HCT116 (cell line): ENCODE measurements around the gene PLD1. TPM values are rescaled to one million over a fixed set of nuclear protein-coding genes. Genes with fewer than 3 reads are reported as not detected.

Experiments
- ATAC-seq: fragments of 200-7000 bp; cut with Tn5 transposase; 2 replicates; pipeline ENCODE4 v1.9.1; 2020; ENCODE audit warnings: mild to moderate bottlenecking, moderate library complexity
- BruUV-seq: library from RNA; stranded (reverse); fragments of 400-500 nt; replicated peaks from 2 replicates; lab custom pipeline; 2021; lab: Mats Ljungman, UMichigan
- CTCF ChIA-PET: fragments of 300-600 bp; sonication (Branson Sonifier 250); formaldehyde crosslinking; loops from one replicate; lab custom pipeline; 2021; ENCODE audit warnings: antibody characterized with exemption; lab: Charles Lee
- POLR2A ChIA-PET: fragments of 300-600, 350-600 bp; sonication (Branson Sonifier 250); formaldehyde crosslinking; loops from one replicate; lab custom pipeline; 2021; ENCODE audit warnings: antibody characterized with exemption; lab: Charles Lee
- RAD21 ChIA-PET, 2 experiments: fragments of 300-600 bp; sonication (Branson Sonifier 250); formaldehyde crosslinking; loops; one replicate each; lab custom pipeline; 2023; ENCODE audit warnings: low total read pairs in 2 of 2; ENCODE audit not compliant: uncharacterized antibody in 2 of 2, unreplicated experiment in 2 of 2, low non-redundant PET in 1 of 2; lab: Charles Lee
- DNase-seq: peaks from one replicate; pipeline ENCODE4 v3.0.0-alpha.2; 2010; ENCODE audit warnings: low read depth, low spot score
- H2AFZ ChIP-seq: fragments of 200-600 bp; shearing (Covaris generic), sonication (generic); 2 replicates; pipeline ENCODE4 v1.6.1; 2017; ENCODE audit warnings: low read depth, mixed run types, mixed read lengths, antibody characterized with exemption, low read length; ENCODE audit not compliant: poor library complexity, severe bottlenecking
- H3K27ac ChIP-seq: 2 replicates; pipeline ENCODE4 v1.5.1; 2012; ENCODE audit warnings: low read depth, low read length
- H3K27me3 ChIP-seq: fragments of 200-600 bp; sonication (generic); 2 replicates; pipeline ENCODE4 v1.6.1; 2016; ENCODE audit warnings: mixed run types, low read length, mixed read lengths; ENCODE audit not compliant: insufficient read depth
- H3K36me3 ChIP-seq, 2 experiments: fragments of 200-500 bp in 1 of 2; fragments of 200-600 bp in 1 of 2; sonication (Bioruptor generic) in 1 of 2; sonication (generic) in 1 of 2; 2 replicates each; pipeline versions ENCODE4 v1.5.1 to v1.6.1; 2014 to 2016; ENCODE audit warnings: low read length in 2 of 2, inconsistent platforms in 1 of 2, mixed read lengths in 1 of 2, mixed run types in 1 of 2; ENCODE audit not compliant: insufficient read depth in 2 of 2, control insufficient read depth in 1 of 2
- H3K4me1 ChIP-seq, 2 experiments: fragments of 200-600 bp in 1 of 2; sonication (generic) in 1 of 2; 2 replicates each; pipeline versions ENCODE4 v1.5.1 to v1.6.1; 2012 to 2017; ENCODE audit warnings: low read length in 2 of 2, inconsistent platforms in 1 of 2, mild to moderate bottlenecking in 1 of 2, mixed read lengths in 1 of 2, mixed run types in 1 of 2, moderate library complexity in 1 of 2; ENCODE audit not compliant: insufficient read depth in 2 of 2, control insufficient read depth in 1 of 2
- H3K4me2 ChIP-seq: fragments of 200-600 bp; sonication (generic); 2 replicates; pipeline ENCODE4 v1.6.1; 2017; ENCODE audit warnings: mixed run types, low read length, mixed read lengths
- H3K4me3 ChIP-seq, 2 experiments: fragments of 200-600 bp in 1 of 2; sonication (generic) in 1 of 2; replicated peaks in 1 of 2; 2 replicates each; pipeline ENCODE4 v1.5.1; 2011 to 2016; ENCODE audit warnings: low read length in 2 of 2, control low read depth in 1 of 2, low read depth in 1 of 2, mild to moderate bottlenecking in 1 of 2, mixed read lengths in 1 of 2, mixed run types in 1 of 2
- H3K79me2 ChIP-seq: fragments of 200-600 bp; sonication (generic); 2 replicates; pipeline ENCODE4 v1.6.1; 2017; ENCODE audit warnings: mild to moderate bottlenecking, mixed run types, low read length, moderate library complexity, mixed read lengths; ENCODE audit not compliant: insufficient read depth
- H3K9ac ChIP-seq: fragments of 200-600 bp; sonication (generic); 2 replicates; pipeline ENCODE4 v1.6.1; 2016; ENCODE audit warnings: low read length, mixed read lengths
- H3K9me2 ChIP-seq: fragments of 200-600 bp; sonication (generic), shearing (Covaris generic); 2 replicates; pipeline ENCODE4 v1.6.1; 2017; ENCODE audit warnings: mixed run types, mild to moderate bottlenecking, moderate library complexity; ENCODE audit not compliant: insufficient read depth
- H3K9me3 ChIP-seq, 2 experiments: fragments of 200-500 bp in 1 of 2; fragments of 200-600 bp in 1 of 2; sonication (Bioruptor generic) in 1 of 2; sonication (generic) in 1 of 2; 2 replicates each; pipeline ENCODE4 v1.6.1; 2014 to 2017; ENCODE audit warnings: low read length in 2 of 2, mixed read lengths in 2 of 2, inconsistent platforms in 1 of 2, low read depth in 1 of 2, mild to moderate bottlenecking in 1 of 2, mixed run types in 1 of 2, moderate library complexity in 1 of 2; ENCODE audit not compliant: control insufficient read depth in 1 of 2, insufficient read depth in 1 of 2
- H4K20me1 ChIP-seq: fragments of 200-600 bp; sonication (generic), shearing (Covaris generic); 2 replicates; pipeline ENCODE4 v1.6.1; 2017; ENCODE audit warnings: mixed run types, mild to moderate bottlenecking, moderate library complexity; ENCODE audit not compliant: insufficient read depth
- CBX3 ChIP-seq: IDR thresholded peaks from 2 replicates; pipeline ENCODE4 v1.6.1; 2012; ENCODE audit warnings: low read depth
- CEBPB ChIP-seq: IDR thresholded peaks from 2 replicates; pipeline ENCODE4 v1.6.1; 2012; ENCODE audit warnings: low read depth
- EGR1 ChIP-seq: IDR thresholded peaks from 2 replicates; pipeline ENCODE4 v1.6.1; 2012; ENCODE audit warnings: low read depth
- EZH2phosphoT487 ChIP-seq: fragments of 200-600 bp; IDR thresholded peaks from 2 replicates; pipeline ENCODE4 v1.6.1; 2018; ENCODE audit warnings: antibody characterized with exemption, borderline replicate concordance
- FOSL1 ChIP-seq: IDR thresholded peaks from 2 replicates; pipeline ENCODE4 v1.6.1; 2012; ENCODE audit warnings: low read depth
- SIN3A ChIP-seq: IDR thresholded peaks from 2 replicates; pipeline ENCODE4 v1.6.1; 2012; ENCODE audit warnings: low read depth
- SP1 ChIP-seq: IDR thresholded peaks from 2 replicates; pipeline ENCODE4 v1.6.1; 2012; ENCODE audit warnings: low read depth
- ZFX ChIP-seq: fragments of 450-650 bp; IDR thresholded peaks from 2 replicates; pipeline ENCODE4 v1.6.1; 2017
- ZNF274 ChIP-seq: fragments of 200-500 bp; sonication (Bioruptor generic); IDR thresholded peaks from 2 replicates; pipeline ENCODE4 v1.6.1; 2014; ENCODE audit warnings: mild to moderate bottlenecking, low read depth, low read length, inconsistent platforms
- intact Hi-C: fragments of 100-400 bp; cut with micrococcal nuclease; formaldehyde crosslinking; loops from 2 replicates; pipeline ENCODE4 v1.10.0; 2022
- total RNA-seq: library from RNA; stranded (reverse); gene quantifications from one replicate; pipeline ENCODE4 v1.2.1, GENCODE V29; 2021; ENCODE audit not compliant: unreplicated experiment
- TF ChIP-seq, protein P1 (sequence below): IDR thresholded peaks from 2 replicates; pipeline ENCODE4 v1.6.1; 2012; ENCODE audit warnings: low read depth
- TF ChIP-seq, protein P2 (sequence below): IDR thresholded peaks from 2 replicates; pipeline ENCODE4 v1.6.1; 2011; ENCODE audit warnings: mild to moderate bottlenecking, low read length, moderate library complexity; ENCODE audit not compliant: insufficient replicate concordance; ENCODE audit errors: extremely low read depth

Gene PLD1
- total RNA-seq, 1 experiment from 2014 or later: 8.4 TPM

DNA sequence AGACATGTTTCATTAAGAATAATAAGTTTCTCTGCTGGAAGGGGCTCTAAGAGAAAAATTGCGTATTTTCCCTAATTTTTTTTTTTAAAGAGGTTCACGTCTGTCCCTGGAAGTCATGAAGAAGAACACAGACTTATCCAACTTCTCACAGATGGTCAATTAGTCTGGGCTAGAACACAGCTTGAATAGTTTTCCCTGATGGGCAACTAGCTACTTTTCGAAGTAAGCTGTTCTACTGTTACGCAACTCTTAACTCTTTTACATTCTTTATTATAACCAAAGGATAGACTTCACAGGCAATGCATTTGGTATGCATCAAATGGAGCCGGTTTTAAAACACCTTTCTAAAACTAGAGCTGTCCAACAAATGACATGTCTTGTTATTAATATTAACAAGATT is 205.9 kb downstream of the PLD1 start:
- Histone ChIP-seq H2AFZ (no peak overlapping the region), H3K27me3 (no peaks in the 10 kb centered on the region), H3K9me3 (no peaks in the 10 kb centered on the region), H3K4me1 (no peaks in the 10 kb centered on the region), H3K27ac (no peak overlapping the region), H3K9me2 (no peaks in the 10 kb centered on the region), H3K36me3 (no peaks in the 10 kb centered on the region), H3K4me2 (no peak overlapping the region), H3K79me2 (no peaks in the 10 kb centered on the region), H3K4me3 (no peak overlapping the region), H3K9ac (no peak overlapping the region), H4K20me1 (no peaks in the 10 kb centered on the region)
- ChIA-PET RAD21 (no interaction called here), POLR2A (no interaction called here), CTCF (no interaction called here)
- intact Hi-C loops: no loop called here
- ATAC-seq (no peak), DNase-seq (no peak)
- TF ChIP-seq SP1 (no peak), ZFX (no peak), EZH2phosphoT487 (no peak), ZNF274 (no peak), EGR1 (no peak), SIN3A (no peak), FOSL1 (no peak), CBX3 (no peak), CEBPB (no peak)
- TF ChIP-seq, protein P1, sequence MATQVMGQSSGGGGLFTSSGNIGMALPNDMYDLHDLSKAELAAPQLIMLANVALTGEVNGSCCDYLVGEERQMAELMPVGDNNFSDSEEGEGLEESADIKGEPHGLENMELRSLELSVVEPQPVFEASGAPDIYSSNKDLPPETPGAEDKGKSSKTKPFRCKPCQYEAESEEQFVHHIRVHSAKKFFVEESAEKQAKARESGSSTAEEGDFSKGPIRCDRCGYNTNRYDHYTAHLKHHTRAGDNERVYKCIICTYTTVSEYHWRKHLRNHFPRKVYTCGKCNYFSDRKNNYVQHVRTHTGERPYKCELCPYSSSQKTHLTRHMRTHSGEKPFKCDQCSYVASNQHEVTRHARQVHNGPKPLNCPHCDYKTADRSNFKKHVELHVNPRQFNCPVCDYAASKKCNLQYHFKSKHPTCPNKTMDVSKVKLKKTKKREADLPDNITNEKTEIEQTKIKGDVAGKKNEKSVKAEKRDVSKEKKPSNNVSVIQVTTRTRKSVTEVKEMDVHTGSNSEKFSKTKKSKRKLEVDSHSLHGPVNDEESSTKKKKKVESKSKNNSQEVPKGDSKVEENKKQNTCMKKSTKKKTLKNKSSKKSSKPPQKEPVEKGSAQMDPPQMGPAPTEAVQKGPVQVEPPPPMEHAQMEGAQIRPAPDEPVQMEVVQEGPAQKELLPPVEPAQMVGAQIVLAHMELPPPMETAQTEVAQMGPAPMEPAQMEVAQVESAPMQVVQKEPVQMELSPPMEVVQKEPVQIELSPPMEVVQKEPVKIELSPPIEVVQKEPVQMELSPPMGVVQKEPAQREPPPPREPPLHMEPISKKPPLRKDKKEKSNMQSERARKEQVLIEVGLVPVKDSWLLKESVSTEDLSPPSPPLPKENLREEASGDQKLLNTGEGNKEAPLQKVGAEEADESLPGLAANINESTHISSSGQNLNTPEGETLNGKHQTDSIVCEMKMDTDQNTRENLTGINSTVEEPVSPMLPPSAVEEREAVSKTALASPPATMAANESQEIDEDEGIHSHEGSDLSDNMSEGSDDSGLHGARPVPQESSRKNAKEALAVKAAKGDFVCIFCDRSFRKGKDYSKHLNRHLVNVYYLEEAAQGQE: no peak
- TF ChIP-seq, protein P2, sequence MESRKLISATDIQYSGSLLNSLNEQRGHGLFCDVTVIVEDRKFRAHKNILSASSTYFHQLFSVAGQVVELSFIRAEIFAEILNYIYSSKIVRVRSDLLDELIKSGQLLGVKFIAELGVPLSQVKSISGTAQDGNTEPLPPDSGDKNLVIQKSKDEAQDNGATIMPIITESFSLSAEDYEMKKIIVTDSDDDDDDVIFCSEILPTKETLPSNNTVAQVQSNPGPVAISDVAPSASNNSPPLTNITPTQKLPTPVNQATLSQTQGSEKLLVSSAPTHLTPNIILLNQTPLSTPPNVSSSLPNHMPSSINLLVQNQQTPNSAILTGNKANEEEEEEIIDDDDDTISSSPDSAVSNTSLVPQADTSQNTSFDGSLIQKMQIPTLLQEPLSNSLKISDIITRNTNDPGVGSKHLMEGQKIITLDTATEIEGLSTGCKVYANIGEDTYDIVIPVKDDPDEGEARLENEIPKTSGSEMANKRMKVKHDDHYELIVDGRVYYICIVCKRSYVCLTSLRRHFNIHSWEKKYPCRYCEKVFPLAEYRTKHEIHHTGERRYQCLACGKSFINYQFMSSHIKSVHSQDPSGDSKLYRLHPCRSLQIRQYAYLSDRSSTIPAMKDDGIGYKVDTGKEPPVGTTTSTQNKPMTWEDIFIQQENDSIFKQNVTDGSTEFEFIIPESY: no peak
- no TSS peak for BruUV-seq
